VCaP (cell line): ENCODE measurements around the gene FGF11.

Source experiments
- H3K27ac ChIP-seq: fragments of 450-650 bp; 2 replicates; pipeline ENCODE4 v1.5.1; 2017
- TF ChIP-seq, protein P1 (sequence below): fragments of 450-650 bp; conservative IDR thresholded peaks from 2 replicates; pipeline ENCODE4 v1.5.1; 2017; ENCODE audit warnings: mild to moderate bottlenecking, moderate library complexity

The FGF11 gene

DNA sequence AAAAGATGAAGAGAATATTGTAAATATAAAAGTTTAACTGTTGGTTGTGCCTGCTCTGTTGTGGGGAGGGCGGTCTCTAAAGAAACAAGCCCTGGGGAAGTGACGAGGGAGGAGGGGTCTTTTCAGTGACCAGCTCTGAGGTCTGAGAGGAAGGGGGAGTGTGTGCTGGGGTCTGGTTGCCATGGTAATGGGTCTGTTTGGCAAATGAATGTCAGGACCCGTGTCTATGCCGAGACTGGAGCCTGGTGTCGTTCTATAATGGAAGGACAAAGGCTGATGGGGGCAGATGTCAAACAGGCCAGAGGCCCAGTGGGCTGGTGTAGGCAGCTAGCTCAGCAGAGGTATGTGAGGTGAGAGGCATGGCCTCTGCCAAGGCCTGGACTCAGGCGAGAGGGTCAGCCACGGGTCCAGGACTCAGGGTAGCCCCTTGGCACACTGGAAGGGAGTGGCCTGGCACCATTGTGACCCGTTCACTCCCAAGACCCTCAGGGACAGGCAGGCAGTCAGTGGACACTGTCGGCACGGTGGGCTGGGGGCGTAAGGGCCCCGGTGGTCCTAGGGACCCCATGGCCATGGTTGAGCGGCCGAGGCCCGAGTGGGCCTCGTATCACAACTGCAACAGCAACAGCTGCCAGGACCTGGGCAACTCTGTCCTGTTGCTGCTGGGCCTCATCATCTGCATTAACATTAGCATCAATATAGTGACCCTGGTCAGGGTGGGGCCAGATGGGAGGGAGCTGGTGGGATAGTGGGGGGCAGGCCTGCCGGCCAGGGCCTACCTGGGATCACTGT is 19.3 kb upstream of the FGF11 start, which contains the start of gene SPEM1:
Gene SPEM1 (plus strand): TSS at position 506 of the 792 bp plus-strand sequence. CDS start 61 bp downstream, at position 567.
- TF ChIP-seq, protein P1, sequence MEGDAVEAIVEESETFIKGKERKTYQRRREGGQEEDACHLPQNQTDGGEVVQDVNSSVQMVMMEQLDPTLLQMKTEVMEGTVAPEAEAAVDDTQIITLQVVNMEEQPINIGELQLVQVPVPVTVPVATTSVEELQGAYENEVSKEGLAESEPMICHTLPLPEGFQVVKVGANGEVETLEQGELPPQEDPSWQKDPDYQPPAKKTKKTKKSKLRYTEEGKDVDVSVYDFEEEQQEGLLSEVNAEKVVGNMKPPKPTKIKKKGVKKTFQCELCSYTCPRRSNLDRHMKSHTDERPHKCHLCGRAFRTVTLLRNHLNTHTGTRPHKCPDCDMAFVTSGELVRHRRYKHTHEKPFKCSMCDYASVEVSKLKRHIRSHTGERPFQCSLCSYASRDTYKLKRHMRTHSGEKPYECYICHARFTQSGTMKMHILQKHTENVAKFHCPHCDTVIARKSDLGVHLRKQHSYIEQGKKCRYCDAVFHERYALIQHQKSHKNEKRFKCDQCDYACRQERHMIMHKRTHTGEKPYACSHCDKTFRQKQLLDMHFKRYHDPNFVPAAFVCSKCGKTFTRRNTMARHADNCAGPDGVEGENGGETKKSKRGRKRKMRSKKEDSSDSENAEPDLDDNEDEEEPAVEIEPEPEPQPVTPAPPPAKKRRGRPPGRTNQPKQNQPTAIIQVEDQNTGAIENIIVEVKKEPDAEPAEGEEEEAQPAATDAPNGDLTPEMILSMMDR, result no peak
- no peak within 1 kb of the TSS for H3K27ac ChIP-seq

DNA sequence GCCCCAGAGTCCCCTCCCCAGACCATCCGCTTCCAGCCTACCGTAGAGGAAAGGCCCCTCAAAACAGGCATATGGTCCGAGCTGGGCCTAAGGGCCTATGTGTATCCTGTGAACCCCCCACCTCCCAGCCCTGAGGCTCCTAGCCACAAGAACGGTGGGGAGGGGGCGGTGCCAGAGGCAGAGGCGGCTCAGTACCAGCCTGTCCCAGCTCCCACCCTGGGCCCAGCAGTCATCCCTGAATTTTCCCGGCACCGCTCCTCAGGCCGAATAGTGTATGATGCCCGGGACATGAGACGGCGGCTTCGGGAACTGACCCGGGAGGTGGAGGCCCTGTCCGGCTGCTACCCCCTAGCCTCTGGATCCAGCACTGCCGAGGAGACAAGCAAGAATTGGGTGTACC is 18.1 kb upstream of the FGF11 start:
- H3K27ac ChIP-seq, result no peak overlapping the region
- TF ChIP-seq, protein P1, result no peak

DNA sequence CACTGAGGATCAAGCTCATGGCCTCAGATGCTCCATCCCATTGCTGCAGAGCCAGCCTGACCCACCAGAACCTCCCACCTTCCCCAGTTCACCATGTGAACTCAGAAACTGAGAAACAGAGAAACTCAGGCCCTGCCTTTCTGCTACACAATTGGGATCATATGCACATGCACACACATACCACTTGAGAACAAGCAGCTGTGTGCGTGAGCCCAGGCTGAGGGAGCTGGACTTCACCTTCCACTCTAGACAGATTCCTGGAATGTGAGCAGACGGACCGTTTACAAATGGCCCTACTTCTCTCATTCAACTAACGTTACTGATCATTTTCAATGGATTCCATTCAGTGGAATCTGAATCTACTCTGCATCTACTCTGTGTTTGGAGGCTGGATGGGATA is 15.6 kb upstream of the FGF11 start:
- TF ChIP-seq, protein P1, result no peak
- H3K27ac ChIP-seq, result no peak overlapping the region

DNA sequence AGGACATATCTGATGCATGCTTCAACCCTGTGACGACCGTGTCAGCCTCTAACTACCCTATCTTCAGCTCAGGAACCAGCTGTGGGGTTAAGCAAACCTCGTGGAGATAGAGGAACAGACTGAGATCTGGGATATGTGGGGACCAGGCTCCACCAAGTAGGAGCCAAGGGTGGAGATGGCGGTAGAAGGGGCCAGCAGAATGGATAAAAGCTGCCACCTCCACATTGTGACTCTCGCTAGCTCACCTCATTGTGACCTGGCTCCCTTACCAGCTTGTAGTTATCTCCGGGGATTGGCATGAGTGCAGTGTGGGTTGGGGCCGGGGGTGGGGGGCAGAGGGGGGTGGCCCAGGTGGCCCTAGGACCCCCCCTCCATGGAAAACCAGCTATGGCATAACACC is 14.0 kb upstream of the FGF11 start, which contains the start of gene SPEM2:
Gene SPEM2 (plus strand): TSS at position 301 of the 400 bp plus-strand sequence. CDS start 73 bp downstream, at position 374.
- TF ChIP-seq, protein P1, result no peak

DNA sequence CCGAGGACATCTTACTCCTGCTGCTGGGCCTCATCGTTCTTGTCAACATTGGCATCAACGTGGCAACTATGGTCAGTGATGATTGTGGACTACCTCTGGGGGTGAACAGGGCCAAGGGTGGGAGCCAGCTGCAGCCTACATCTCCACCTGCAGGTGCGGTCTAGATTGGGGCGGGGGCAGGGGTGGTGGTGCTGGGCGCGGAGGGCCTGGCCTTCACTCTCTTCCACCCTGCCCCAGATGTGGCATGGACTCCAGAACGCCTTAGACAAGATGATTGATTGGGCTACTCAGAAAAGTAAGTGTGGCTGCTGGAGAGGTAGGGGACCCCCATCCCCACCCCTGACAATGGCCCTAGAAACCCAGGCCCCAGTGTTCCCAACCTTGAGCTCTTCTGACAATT is 13.6 kb upstream of the FGF11 start:
- TF ChIP-seq, protein P1, result no peak
- no peak overlapping the region for H3K27ac ChIP-seq

More for the DNA sequence above, 14.0 kb upstream of the FGF11 start, which contains the start of gene SPEM2:
- H3K27ac ChIP-seq, result no peak within 1 kb of the TSS

DNA sequence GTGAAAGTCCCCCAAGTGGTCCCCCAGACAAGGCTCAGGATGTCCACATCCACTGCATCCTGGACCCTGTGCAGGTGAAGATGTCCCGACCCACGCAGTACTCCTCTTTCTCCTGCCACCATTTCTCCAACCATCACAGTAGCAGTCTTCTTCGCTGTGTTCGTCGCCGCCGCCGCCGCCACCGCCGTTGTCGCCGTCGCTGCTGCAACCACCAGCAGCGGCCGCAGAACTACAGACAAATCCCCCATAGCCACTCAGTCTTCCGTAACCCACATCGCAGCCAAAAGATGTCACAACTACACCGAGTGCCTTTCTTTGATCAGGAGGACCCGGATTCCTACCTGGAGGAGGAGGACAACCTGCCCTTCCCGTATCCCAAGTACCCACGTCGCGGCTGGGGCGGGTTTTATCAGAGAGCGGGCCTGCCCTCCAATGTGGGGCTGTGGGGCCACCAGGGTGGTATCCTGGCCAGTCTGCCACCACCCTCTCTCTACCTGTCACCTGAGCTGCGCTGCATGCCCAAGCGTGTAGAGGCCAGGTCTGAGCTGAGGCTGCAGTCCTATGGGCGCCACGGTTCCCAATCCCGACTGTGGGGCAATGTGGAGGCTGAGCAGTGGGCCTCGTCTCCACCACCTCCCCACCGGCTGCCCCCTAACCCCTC is 13.0 kb upstream of the FGF11 start:
- no peak overlapping the region for H3K27ac ChIP-seq
- TF ChIP-seq, protein P1, result no peak

DNA sequence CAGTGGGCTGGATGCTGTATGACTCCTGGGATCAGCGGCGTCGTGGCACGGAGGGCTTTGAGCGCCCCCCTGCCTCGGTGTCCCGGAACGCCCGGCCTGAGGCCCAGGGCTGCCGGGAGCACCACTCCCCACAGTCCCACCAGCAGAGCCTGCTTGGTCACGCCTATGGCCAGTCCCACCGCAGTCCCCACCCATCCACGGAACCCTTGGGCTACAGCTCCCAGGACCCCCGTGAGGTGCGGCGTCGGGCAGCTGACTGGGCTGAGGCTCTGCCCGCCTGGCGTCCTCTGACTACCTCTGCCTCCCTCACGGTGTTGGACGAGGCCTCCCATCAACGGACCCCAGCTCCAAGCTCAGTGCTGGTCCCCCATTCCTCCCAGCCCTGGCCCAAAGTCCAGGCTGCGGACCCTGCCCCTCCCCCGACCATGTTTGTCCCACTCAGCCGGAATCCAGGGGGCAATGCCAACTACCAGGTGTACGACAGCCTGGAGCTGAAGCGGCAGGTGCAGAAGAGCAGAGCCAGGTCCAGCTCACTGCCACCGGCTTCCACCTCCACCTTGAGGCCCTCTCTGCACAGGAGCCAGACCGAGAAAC is 12.3 kb upstream of the FGF11 start:
- no peak overlapping the region for H3K27ac ChIP-seq
- TF ChIP-seq, protein P1, result no peak
